GM12872 (cell line): ENCODE measurements around the gene HIPK1.

Experiments used
- TF ChIP-seq, protein P1 (sequence below): IDR thresholded peaks from 3 replicates; pipeline ENCODE4 v1.5.1; 2011; ENCODE audit warnings: low read depth, mild to moderate bottlenecking, low read length, moderate library complexity; ENCODE audit not compliant: insufficient read depth

HIPK1 gene

DNA sequence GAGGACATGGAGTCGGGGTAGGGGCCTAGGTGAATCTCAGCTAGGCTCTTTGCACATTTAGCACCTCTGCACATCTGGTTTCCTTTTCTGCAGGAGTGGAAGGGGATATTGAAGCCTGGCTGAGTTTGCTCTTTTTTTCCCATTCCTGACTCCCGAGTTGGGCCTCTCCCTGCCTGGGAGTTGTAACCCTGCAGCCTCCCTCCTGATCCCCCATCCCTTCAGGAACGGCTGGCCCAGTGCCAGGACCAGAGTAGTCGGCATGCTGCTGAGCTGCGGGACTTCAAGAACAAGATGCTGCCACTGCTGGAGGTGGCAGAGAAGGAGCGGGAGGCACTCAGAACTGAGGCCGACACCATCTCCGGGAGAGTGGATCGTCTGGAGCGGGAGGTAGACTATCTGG is 51.0 kb downstream of the HIPK1 start:
- TF ChIP-seq, protein P1, sequence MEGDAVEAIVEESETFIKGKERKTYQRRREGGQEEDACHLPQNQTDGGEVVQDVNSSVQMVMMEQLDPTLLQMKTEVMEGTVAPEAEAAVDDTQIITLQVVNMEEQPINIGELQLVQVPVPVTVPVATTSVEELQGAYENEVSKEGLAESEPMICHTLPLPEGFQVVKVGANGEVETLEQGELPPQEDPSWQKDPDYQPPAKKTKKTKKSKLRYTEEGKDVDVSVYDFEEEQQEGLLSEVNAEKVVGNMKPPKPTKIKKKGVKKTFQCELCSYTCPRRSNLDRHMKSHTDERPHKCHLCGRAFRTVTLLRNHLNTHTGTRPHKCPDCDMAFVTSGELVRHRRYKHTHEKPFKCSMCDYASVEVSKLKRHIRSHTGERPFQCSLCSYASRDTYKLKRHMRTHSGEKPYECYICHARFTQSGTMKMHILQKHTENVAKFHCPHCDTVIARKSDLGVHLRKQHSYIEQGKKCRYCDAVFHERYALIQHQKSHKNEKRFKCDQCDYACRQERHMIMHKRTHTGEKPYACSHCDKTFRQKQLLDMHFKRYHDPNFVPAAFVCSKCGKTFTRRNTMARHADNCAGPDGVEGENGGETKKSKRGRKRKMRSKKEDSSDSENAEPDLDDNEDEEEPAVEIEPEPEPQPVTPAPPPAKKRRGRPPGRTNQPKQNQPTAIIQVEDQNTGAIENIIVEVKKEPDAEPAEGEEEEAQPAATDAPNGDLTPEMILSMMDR = no peak

- TF ChIP-seq, protein P1 = no peak
These were observed 53.1 kb downstream of the HIPK1 start for GRCh38 chr1:113981962-113982931.

DNA sequence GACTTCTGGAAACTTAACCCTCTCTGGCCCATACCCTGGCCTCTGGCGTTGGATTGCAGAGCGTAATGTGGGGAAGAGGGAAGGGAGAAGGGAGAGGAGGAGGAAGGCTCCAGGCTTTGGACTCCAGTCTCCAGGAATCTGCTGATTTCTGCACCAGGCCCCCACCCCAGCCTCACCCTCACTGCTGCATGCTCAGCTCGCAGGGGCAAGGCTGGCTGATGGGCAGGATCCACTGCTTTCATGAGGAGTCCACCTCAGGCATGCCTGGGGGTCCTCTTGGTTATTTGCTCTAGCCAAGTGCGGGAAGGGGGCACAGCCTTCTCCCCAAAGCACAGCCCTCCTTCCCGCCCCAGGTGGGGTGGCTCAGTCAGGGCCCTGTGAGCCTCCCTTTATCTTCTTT is 53.8 kb downstream of the HIPK1 start:
- TF ChIP-seq, protein P1 = no peak

DNA sequence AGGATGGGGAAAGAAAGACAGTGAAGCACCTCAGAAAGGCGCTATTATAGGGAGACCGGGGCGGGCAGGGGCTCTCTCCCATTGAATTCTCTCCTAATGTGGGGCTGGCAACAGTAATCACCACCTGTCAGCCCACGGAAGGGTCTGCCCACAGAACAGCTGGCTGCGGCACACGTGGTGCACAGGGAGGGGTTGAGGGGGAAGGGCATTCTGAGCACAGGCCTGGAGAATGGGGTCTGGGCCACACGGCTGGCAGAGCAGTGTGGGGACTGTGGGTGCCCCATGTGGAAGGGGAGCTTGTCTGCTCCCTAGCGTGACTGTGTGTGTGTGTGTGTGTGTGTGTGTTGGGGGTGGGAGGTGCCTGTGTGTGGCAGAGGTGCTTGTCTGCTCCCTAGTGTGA is 54.3 kb downstream of the HIPK1 start:
- TF ChIP-seq, protein P1 = no peak

DNA sequence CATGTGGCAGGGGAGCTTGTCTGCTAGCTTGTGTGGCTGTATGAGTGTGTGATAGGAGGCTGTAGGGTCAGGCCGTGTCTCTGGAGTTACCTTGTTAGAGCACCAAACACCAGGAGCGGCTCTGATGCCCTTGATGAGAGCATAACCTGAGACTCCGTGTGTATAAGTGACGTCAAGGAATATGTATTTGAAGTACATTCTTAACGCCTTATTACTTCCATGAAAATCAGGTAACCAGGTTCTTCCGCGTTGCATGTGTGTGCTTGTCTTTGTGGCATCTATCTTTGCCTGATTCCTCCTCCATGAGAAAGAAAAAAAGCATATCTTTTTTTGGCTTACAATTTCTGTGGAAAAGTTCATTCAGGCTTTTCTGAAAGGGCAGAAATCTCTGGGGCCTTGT is 54.7 kb downstream of the HIPK1 start:
- TF ChIP-seq, protein P1 = no peak

GRCh38 chr1:113984710-113985109 is 55.6 kb downstream of the HIPK1 start:
- TF ChIP-seq, protein P1 = no peak

DNA sequence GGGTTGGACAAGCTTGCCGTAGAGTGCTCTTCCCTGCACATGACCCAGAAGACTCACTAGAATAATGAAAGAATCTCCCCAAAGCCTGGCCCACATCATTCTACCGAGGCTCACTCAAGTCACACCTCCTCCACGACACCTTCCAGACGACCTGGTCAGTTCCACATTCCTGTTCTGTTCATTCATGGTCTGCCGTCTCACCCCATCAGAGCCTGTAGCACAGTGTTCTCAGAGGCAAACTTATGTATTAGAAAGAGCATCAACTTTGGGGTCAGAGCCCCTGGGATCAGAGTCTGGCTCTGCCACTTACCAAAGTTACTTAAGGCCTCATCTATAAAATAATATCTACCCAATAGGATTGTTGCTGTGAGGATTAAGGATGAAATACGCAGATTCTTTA is 57.7 kb downstream of the HIPK1 start:
- TF ChIP-seq, protein P1 = no peak
